ENCODE results near the gene THSD4.

THSD4 gene

GRCh38 chr15:71272932-71273331, 157.7 kb downstream of the THSD4 start:
- no peak for DNase-seq

- DNase-seq = no peak
Observed at GRCh38 chr15:71273731-71274447, 158.6 kb downstream of the THSD4 start.

- no peak for DNase-seq
Observed at GRCh38 chr15:71274448-71274798, 159.2 kb downstream of the THSD4 start.

GRCh38 chr15:71275098-71275497, 159.8 kb downstream of the THSD4 start:
- no peak for DNase-seq

GRCh38 chr15:71275566-71276335, 160.5 kb downstream of the THSD4 start:
- no peak for DNase-seq

- no peak for DNase-seq
Observed at GRCh38 chr15:71276336-71276665, 161.0 kb downstream of the THSD4 start.

GRCh38 chr15:71278989-71279756, 163.9 kb downstream of the THSD4 start:
- no peak for DNase-seq

GRCh38 chr15:71279757-71280141, 164.5 kb downstream of the THSD4 start:
- no peak for DNase-seq

GRCh38 chr15:71280206-71280605, 164.9 kb downstream of the THSD4 start:
- DNase-seq = no peak

GRCh38 chr15:71281256-71281655, 166.0 kb downstream of the THSD4 start:
- DNase-seq = no peak

- DNase-seq = no peak
Observed at GRCh38 chr15:71282076-71282475, 166.8 kb downstream of the THSD4 start.

- no peak for DNase-seq
Observed at GRCh38 chr15:71288348-71288955, 173.2 kb downstream of the THSD4 start.

GRCh38 chr15:71290002-71290401, 174.7 kb downstream of the THSD4 start:
- no peak for DNase-seq

GRCh38 chr15:71290881-71291635, 175.8 kb downstream of the THSD4 start:
- no peak for DNase-seq

- DNase-seq = no peak
Observed at GRCh38 chr15:71291723-71292122, 176.5 kb downstream of the THSD4 start.

GRCh38 chr15:71293723-71294122, 178.5 kb downstream of the THSD4 start:
- no peak for DNase-seq

GRCh38 chr15:71294251-71294910, 179.1 kb downstream of the THSD4 start:
- no peak for DNase-seq

- DNase-seq = no peak
Observed at GRCh38 chr15:71294911-71295602, 179.8 kb downstream of the THSD4 start.

- no peak for DNase-seq
Observed at GRCh38 chr15:71295603-71296314, 180.5 kb downstream of the THSD4 start.

- DNase-seq = no peak
Observed at GRCh38 chr15:71296315-71296679, 181.0 kb downstream of the THSD4 start.

Data from activated naive CD4-positive, alpha-beta T cell treated with Interleukin-2 at 50 U/mL for 16 hours (primary cell).